Panc1 (cell line): Measurements from ENCODE around the gene D2HGDH. TPM values are rescaled to one million over a fixed set of nuclear protein-coding genes. Genes with fewer than 3 reads are reported as not detected.

ENCODE experiments used
- ATAC-seq: fragments of 200-7000 bp; cut with Tn5 transposase; 2 replicates; pipeline ENCODE4 v1.9.1; 2020; ENCODE audit warnings: mild to moderate bottlenecking, moderate library complexity
- BruUV-seq: library from RNA; stranded (reverse); fragments of 400-500 nt; replicated peaks from 2 replicates; lab custom pipeline; 2021; lab: Mats Ljungman, UMichigan
- CTCF ChIA-PET: fragments of 300-600 bp; sonication (Branson Sonifier 250); formaldehyde crosslinking; loops from one replicate; lab custom pipeline; 2022; ENCODE audit warnings: antibody characterized with exemption; lab: Charles Lee
- POLR2A ChIA-PET: fragments of 300-600 bp; sonication (Branson Sonifier 250); formaldehyde crosslinking; loops from one replicate; lab custom pipeline; 2022; ENCODE audit warnings: antibody characterized with exemption; lab: Charles Lee
- DNase-seq: peaks from one replicate; pipeline ENCODE4 v3.0.0-alpha.2; 2010; ENCODE audit warnings: low read depth, low spot score
- H3K27ac ChIP-seq: 2 replicates; pipeline ENCODE4 v1.5.1; 2011; ENCODE audit warnings: mild to moderate bottlenecking, low read length, inconsistent platforms
- H3K27me3 ChIP-seq: fragments of 200-500 bp; sonication (Bioruptor generic); 2 replicates; pipeline ENCODE4 v1.6.0; 2014; ENCODE audit warnings: low read length, inconsistent platforms; ENCODE audit not compliant: control insufficient read depth, insufficient read depth
- H3K36me3 ChIP-seq: fragments of 200-500 bp; sonication (Bioruptor generic); 2 replicates; pipeline ENCODE4 v1.5.1; 2014; ENCODE audit warnings: inconsistent platforms, mild to moderate bottlenecking, low read length, moderate library complexity; ENCODE audit not compliant: control insufficient read depth, insufficient read depth
- H3K4me1 ChIP-seq: 2 replicates; pipeline ENCODE4 v1.5.1; 2011; ENCODE audit warnings: inconsistent platforms, mild to moderate bottlenecking, low read length, moderate library complexity; ENCODE audit not compliant: control insufficient read depth, insufficient read depth
- H3K4me3 ChIP-seq, 2 experiments: 2 replicates each; pipeline ENCODE4 v1.5.1; 2011 to 2012; ENCODE audit warnings: low read depth in 2 of 2, low read length in 2 of 2, mild to moderate bottlenecking in 2 of 2, inconsistent platforms in 1 of 2, moderate library complexity in 1 of 2
- H3K9me3 ChIP-seq: fragments of 200-500 bp; sonication (Bioruptor generic); 2 replicates; pipeline ENCODE4 v1.5.1; 2014; ENCODE audit warnings: low read depth, mild to moderate bottlenecking, inconsistent platforms, low read length, moderate library complexity; ENCODE audit not compliant: control insufficient read depth, insufficient read depth
- POLR2AphosphoS5 ChIP-seq: IDR thresholded peaks from 2 replicates; pipeline ENCODE4 v1.6.1; 2012; ENCODE audit warnings: mild to moderate bottlenecking, low read depth, low read length, moderate library complexity
- SIN3A ChIP-seq: IDR thresholded peaks from 2 replicates; pipeline ENCODE4 v1.6.1; 2012; ENCODE audit warnings: low read depth, mild to moderate bottlenecking, low read length, moderate library complexity, borderline replicate concordance; ENCODE audit not compliant: insufficient read depth
- TCF7L2 ChIP-seq: IDR thresholded peaks from 2 replicates; pipeline ENCODE4 v1.6.1; 2011; ENCODE audit warnings: mild to moderate bottlenecking, low read depth, low read length, inconsistent platforms
- in situ Hi-C: cut with HindIII; loops from 2 replicates; pipeline ENCODE4 v1.10.0; 2016; ENCODE audit warnings: low sequenced_read_pairs, low pct_unique_long_range_greater_than_20kb
- intact Hi-C: fragments of 100-400 bp; cut with micrococcal nuclease; formaldehyde crosslinking; loops from one replicate; pipeline ENCODE4 v1.10.0; 2022; ENCODE audit not compliant: unreplicated experiment
- total RNA-seq: library from RNA; stranded (reverse); gene quantifications from one replicate; pipeline ENCODE4 v1.2.1, GENCODE V29; 2021; ENCODE audit not compliant: unreplicated experiment
- TF ChIP-seq, protein P1 (sequence below): fragments of 450-650 bp; IDR thresholded peaks from 2 replicates; pipeline ENCODE4 v1.5.1; 2017; ENCODE audit warnings: mild to moderate bottlenecking
- TF ChIP-seq, protein P2 (sequence below), 2 experiments: IDR thresholded peaks; 2 replicates each; pipeline ENCODE4 v1.6.1; 2011 to 2012; ENCODE audit warnings: low read depth in 2 of 2, control low read depth in 1 of 2, low read length in 1 of 2, mild to moderate bottlenecking in 1 of 2, moderate library complexity in 1 of 2; ENCODE audit not compliant: insufficient read depth in 1 of 2

Gene D2HGDH
- total RNA-seq, 1 experiment from 2014 or later: 53.0 TPM

DNA sequence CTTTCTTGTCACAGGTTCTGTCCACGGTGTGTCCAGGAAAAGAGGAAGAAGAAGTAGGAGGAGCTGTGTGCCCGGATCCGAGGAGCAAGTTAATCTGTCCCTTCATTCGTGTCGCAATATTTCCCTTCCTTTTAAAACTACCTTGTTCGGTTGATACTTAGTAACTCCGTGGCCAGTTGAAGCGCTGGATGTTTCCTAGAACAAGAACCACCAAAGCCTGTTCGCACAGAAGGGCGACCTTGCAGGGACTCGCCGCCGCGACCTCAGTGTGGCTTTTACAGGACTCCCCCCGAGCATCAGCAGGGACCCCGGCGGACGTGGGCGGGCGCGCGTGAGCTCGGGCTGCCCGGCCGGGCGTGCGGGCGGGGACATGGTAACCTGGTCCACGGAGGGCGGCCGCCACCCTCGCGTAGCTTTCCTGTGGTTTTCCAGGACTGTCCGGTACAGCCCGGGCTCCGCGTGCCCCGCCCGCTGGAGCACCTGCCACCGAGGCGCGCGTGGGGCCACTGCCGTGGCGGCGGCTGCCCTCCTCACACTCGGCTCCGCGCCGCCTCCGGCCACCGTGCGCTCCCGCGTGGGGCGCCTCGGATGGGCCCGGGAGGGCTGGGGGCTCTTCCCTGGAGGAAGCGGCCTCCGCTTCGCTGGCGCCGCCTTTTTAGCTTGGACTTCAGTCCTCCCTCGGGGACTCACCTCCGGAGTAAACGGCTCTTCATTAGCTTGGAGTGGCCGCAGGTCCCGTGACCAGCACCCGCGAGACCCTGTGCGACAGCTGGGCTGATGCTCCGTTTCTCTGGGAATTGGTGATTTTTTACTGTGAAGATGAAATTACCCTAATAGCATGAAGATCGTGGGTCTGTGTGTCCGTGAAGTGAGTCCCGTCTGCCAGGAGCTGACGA is 9.2 kb upstream of the D2HGDH start:
- TF ChIP-seq POLR2AphosphoS5: no peak
- no peak for TF ChIP-seq SIN3A
- TF ChIP-seq, protein P1, sequence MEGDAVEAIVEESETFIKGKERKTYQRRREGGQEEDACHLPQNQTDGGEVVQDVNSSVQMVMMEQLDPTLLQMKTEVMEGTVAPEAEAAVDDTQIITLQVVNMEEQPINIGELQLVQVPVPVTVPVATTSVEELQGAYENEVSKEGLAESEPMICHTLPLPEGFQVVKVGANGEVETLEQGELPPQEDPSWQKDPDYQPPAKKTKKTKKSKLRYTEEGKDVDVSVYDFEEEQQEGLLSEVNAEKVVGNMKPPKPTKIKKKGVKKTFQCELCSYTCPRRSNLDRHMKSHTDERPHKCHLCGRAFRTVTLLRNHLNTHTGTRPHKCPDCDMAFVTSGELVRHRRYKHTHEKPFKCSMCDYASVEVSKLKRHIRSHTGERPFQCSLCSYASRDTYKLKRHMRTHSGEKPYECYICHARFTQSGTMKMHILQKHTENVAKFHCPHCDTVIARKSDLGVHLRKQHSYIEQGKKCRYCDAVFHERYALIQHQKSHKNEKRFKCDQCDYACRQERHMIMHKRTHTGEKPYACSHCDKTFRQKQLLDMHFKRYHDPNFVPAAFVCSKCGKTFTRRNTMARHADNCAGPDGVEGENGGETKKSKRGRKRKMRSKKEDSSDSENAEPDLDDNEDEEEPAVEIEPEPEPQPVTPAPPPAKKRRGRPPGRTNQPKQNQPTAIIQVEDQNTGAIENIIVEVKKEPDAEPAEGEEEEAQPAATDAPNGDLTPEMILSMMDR: no peak
- TF ChIP-seq, protein P2, sequence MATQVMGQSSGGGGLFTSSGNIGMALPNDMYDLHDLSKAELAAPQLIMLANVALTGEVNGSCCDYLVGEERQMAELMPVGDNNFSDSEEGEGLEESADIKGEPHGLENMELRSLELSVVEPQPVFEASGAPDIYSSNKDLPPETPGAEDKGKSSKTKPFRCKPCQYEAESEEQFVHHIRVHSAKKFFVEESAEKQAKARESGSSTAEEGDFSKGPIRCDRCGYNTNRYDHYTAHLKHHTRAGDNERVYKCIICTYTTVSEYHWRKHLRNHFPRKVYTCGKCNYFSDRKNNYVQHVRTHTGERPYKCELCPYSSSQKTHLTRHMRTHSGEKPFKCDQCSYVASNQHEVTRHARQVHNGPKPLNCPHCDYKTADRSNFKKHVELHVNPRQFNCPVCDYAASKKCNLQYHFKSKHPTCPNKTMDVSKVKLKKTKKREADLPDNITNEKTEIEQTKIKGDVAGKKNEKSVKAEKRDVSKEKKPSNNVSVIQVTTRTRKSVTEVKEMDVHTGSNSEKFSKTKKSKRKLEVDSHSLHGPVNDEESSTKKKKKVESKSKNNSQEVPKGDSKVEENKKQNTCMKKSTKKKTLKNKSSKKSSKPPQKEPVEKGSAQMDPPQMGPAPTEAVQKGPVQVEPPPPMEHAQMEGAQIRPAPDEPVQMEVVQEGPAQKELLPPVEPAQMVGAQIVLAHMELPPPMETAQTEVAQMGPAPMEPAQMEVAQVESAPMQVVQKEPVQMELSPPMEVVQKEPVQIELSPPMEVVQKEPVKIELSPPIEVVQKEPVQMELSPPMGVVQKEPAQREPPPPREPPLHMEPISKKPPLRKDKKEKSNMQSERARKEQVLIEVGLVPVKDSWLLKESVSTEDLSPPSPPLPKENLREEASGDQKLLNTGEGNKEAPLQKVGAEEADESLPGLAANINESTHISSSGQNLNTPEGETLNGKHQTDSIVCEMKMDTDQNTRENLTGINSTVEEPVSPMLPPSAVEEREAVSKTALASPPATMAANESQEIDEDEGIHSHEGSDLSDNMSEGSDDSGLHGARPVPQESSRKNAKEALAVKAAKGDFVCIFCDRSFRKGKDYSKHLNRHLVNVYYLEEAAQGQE (IDR thresholded peaks at IDR 0.05; ENCODE audit: insufficient read depth in 1 of 2, low read depth in 2 of 2, low read length in 1 of 2): no peak
- no peak for TF ChIP-seq TCF7L2
- no peak overlapping the region for H3K27ac ChIP-seq
- no peaks in the 10 kb centered on the region for H3K36me3 ChIP-seq
- no TSS peak for BruUV-seq
- in situ Hi-C loops: no loop called here
- no peak for ATAC-seq
- ChIA-PET POLR2A (interaction anchor here (0.6 kb wide), 1 partner anchor 125 kb away, joined by 5 read pairs; no protein-coding TSS in a partner anchor), CTCF (no interaction called here)
- H3K4me1 ChIP-seq: no peaks in the 10 kb centered on the region
- H3K9me3 ChIP-seq: no peaks in the 10 kb centered on the region
- H3K4me3 ChIP-seq: no peak overlapping the region
- H3K27me3 ChIP-seq: no peaks in the 10 kb centered on the region
- intact Hi-C loops: no loop called here
- no peak for DNase-seq

DNA sequence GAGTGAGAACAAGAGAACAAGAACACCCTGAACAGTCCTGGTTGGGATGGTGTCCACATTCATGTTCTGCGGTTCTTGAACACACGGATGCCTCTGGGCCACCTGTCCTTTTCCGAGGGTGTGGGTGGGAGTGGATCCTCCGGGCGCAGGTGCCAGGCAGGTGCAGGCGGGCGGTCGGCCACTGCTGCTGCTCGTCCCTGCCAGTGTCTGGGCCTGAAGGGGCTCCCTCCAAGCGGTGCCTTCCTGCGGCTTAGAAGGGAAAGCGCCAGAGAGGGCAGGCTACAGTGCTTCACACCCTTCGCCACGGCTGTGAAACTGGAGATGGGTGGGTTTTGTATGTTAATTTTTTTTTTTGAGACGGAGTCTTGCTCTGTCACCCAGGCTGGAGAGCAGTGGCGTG is 8.0 kb upstream of the D2HGDH start:
- Histone ChIP-seq H3K4me3 (no peak overlapping the region), H3K36me3 (no peaks in the 10 kb centered on the region), H3K4me1 (no peaks in the 10 kb centered on the region), H3K27ac (no peak overlapping the region), H3K9me3 (no peaks in the 10 kb centered on the region), H3K27me3 (no peaks in the 10 kb centered on the region)
- ATAC-seq: no peak
- CTCF ChIA-PET: no interaction called here
- in situ Hi-C loops: no loop called here
- DNase-seq: no peak
- no TSS peak for BruUV-seq
- intact Hi-C loops: no loop called here
- POLR2A ChIA-PET: no interaction called here
- TF ChIP-seq SIN3A: no peak
- TF ChIP-seq TCF7L2: no peak
- TF ChIP-seq, protein P2 (IDR thresholded peaks at IDR 0.05; ENCODE audit: insufficient read depth in 1 of 2, low read depth in 2 of 2, low read length in 1 of 2): no peak
- no peak for TF ChIP-seq POLR2AphosphoS5
- TF ChIP-seq, protein P1: no peak
